GM12874 (cell line): ENCODE data around the gene TSHZ2.

Experiments
- TF ChIP-seq, protein P1 (sequence below): IDR thresholded peaks from 2 replicates; pipeline ENCODE4 v1.5.1; 2011; ENCODE audit warnings: low read depth, mild to moderate bottlenecking, control low read depth, low read length, moderate library complexity; ENCODE audit not compliant: insufficient read depth

The TSHZ2 gene

DNA sequence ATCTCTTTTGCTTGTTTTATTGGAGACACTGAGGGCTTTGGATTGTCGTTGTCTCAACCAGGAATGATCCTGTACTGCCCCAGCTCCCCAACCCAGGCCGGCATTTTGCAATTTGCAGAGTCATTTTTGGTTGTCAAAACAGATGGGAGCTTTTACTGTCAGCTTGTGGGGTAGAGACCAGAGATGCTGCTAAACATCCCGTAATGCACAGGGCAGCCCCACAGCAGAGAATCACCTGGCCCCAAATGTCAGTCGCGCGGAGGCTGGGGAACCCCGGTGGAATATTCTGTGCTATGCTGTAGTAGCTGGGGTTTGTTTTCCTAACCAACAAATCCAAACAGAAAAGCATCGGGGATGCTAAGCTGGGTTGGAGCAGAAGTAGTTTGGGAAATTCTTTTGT, 99.7 kb downstream of the TSHZ2 start:
- TF ChIP-seq, protein P1, sequence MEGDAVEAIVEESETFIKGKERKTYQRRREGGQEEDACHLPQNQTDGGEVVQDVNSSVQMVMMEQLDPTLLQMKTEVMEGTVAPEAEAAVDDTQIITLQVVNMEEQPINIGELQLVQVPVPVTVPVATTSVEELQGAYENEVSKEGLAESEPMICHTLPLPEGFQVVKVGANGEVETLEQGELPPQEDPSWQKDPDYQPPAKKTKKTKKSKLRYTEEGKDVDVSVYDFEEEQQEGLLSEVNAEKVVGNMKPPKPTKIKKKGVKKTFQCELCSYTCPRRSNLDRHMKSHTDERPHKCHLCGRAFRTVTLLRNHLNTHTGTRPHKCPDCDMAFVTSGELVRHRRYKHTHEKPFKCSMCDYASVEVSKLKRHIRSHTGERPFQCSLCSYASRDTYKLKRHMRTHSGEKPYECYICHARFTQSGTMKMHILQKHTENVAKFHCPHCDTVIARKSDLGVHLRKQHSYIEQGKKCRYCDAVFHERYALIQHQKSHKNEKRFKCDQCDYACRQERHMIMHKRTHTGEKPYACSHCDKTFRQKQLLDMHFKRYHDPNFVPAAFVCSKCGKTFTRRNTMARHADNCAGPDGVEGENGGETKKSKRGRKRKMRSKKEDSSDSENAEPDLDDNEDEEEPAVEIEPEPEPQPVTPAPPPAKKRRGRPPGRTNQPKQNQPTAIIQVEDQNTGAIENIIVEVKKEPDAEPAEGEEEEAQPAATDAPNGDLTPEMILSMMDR: no peak

DNA sequence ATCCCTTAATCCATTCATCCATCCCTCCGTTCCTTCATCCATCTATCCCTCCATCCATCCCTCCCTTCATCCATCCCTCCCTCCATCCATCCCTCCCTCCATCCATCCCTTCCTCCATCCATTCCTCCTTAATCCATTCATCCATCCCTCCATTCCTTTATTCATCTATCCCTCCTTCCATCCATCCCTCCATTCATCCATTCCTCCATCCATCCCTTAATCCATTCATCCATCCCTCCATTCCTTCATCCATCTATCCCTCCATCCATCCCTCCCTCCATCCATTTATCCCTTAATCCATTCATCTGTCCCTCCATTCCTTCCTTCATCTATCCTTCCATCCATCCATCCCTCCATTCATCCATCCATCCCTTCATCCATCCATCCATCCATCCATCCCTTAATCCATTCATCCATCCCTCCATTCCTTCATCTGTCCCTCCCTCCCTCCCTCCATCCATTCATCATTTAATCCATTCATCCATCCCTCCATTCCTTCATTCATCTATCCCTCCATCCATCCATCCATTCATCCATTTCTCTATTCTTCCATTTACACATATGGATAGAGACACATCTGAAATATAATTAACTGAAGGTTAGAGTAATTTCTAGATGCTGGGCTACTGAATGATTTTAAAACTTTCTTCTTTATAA, 100.9 kb downstream of the TSHZ2 start:
- TF ChIP-seq, protein P1: no peak

DNA sequence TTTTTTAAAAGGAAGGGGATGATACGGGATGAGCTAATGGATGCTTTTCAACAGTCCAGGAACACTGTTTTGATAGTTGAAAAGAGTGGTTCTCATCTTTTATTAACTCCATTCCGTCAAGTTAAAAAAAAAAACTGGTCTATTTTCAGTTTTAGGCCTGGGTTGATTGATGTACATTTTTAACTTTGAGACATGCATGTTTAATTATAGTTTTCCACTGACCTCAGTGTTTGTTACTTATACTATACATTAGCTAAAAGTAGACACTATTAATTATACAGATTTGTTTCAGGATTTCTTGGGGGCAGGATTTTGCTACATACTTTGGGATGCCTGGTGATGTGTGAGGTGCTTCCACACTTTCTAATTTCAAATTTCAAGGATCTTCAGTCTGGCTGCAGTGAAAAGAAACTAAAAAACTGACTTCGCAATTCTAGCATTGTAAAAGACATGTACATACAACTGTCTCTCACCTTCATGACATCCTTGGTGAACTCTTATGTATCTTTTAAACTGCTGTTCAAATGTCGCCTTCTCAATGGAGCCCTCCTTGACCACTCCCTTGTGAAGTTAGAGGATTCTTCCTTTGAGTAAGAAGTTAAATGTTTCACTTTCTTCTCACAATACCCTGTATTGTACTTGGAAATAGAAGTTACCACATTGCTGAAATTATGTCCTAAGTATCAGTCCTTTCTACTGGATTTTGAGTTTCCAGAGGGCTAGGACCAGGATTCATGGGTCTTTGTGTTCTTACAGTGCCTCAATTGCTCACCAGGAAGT, 101.7 kb downstream of the TSHZ2 start:
- TF ChIP-seq, protein P1: no peak

DNA sequence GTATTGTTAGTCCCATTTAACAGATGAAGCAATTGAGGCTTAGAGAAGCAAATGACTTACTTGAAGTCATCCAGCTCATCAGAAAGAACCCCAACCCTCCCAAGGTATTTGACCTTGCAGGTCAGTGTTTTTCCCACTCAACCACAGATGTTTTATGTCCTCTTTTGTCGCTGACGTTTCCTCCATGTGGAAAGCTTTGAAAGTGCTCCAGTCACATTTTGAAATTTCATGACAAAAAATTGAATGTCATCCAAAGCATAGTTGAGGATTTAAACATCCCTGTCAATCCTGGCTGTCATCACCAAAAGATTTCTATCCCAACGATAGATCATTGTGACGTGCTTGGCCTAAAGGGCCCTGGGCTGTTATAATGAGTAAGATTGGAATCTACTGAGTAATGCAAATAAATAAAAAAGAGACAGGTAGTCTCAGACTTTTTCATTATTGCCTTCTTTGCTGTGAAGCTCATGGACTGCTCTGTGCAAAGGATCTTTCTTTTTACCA, 102.7 kb downstream of the TSHZ2 start:
- TF ChIP-seq, protein P1: no peak

DNA sequence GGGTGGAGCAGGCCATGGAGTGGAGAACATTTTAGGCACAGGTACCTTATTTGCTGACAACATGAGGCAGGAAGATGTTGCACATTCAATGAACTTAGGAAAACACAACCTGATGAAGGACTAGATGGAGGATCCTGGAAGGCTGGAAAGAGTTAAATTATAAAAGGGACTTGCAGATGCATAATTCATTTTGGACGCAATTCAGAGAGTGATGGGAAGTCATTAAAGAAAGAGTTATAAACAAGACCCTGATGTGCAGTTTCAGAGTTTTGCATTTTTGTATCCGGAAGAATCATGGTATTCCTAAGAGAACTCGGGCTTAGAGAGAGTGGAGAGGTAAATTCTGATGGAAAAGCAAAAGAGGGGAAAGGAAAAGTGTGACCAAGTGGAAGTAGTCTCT, 104.5 kb downstream of the TSHZ2 start:
- TF ChIP-seq, protein P1: no peak

DNA sequence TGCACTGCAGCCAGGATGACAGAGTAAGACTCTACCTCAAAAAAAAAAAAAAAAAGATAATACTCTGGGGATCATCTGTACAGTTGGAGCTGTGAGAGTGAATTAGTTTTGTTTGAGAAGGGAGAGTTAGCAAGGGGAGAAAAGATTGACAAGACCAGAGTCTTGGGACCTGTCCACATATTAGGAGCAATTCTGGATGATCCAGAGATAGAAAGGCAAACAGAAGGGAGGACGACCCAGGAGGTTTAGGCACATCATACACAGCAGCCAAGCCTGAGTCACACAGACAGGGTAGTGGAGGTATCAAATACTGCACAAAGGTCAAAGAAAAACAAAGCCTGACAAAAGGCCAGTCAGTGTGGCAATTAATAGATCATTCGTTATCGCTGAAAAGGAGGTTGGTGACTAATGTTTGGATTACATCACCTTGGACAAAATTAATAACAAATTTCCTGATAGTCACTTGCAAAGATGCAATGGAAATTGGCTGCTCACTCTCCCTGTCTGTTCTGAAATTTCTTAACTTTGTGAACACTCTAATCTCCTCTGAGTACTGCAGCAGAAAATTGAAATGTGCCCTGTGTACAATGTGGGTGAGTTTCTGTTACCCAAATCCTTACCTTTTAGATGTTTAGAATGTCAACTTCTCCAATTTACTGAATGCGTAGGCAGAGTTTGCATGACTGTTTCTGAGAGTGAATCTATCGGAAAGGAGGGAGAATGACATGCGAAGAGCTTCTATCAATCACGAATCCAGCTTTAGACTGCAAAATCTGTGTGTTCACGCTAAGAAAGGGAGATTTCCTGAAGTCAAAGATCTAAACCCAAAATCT, 105.4 kb downstream of the TSHZ2 start:
- TF ChIP-seq, protein P1: no peak

DNA sequence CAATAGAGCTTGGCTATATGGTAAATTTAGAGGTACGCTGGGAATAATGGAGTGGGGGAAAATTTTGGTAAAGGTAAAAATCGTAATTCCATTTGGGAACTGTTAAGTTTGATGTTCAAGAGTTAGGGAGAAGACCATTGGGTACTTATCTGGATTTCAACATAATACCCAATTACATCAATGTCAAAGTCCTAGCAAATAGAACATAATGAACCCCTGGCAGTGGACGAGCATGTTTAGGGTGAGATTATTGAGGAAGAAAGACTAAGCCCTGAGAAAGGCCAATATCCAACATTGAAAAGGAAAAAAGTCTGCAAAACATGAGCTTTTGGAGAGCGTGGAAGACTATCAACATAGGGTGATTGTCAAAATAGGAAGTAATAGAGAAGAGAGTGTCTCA, 106.6 kb downstream of the TSHZ2 start:
- TF ChIP-seq, protein P1: no peak
